DND-41 (cell line): ENCODE results near the gene CNST.

Experiments used
- ATAC-seq: fragments of 200-7000 bp; cut with Tn5 transposase; 3 replicates; pipeline ENCODE4 v1.9.1; 2021; ENCODE audit warnings: low read depth; ENCODE audit not compliant: insufficient read depth
- DNase-seq: peaks from one replicate; pipeline ENCODE4 v3.0.0-alpha.2; 2020
- H2AFZ ChIP-seq: 2 replicates; pipeline ENCODE4 v1.6.0; 2012; ENCODE audit warnings: low read depth, low read length
- H3K27ac ChIP-seq: 2 replicates; pipeline ENCODE4 v1.5.1; 2012; ENCODE audit warnings: low read length, inconsistent platforms
- H3K27me3 ChIP-seq: fragments of 200-600 bp; sonication (generic); 2 replicates; pipeline ENCODE4 v1.6.0; 2012; ENCODE audit warnings: low read length, mild to moderate bottlenecking, inconsistent platforms; ENCODE audit not compliant: insufficient read depth, poor library complexity
- H3K36me3 ChIP-seq: 2 replicates; pipeline ENCODE4 v1.5.1; 2012; ENCODE audit warnings: low read length, inconsistent platforms; ENCODE audit not compliant: insufficient read depth
- H3K4me1 ChIP-seq: 2 replicates; pipeline ENCODE4 v1.5.1; 2012; ENCODE audit warnings: mild to moderate bottlenecking, low read length; ENCODE audit not compliant: insufficient read depth
- H3K4me2 ChIP-seq: 2 replicates; pipeline ENCODE4 v1.6.0; 2012; ENCODE audit warnings: mild to moderate bottlenecking, moderate library complexity, low read length, inconsistent platforms; ENCODE audit not compliant: insufficient read depth
- H3K4me3 ChIP-seq, 2 experiments: fragments of 200-600 bp in 1 of 2; shearing (Covaris generic) in 1 of 2; 2 replicates each; pipeline ENCODE4 v1.5.1; 2012 to 2016; ENCODE audit warnings: inconsistent platforms in 2 of 2, low read length in 2 of 2, mild to moderate bottlenecking in 2 of 2, low read depth in 1 of 2, moderate library complexity in 1 of 2
- H3K79me2 ChIP-seq: 2 replicates; pipeline ENCODE4 v1.6.0; 2012; ENCODE audit warnings: low read length, inconsistent platforms; ENCODE audit not compliant: insufficient read depth
- H3K9ac ChIP-seq: 2 replicates; pipeline ENCODE4 v1.6.0; 2012; ENCODE audit warnings: low read depth, mild to moderate bottlenecking, inconsistent platforms, low read length, moderate library complexity
- H3K9me3 ChIP-seq: 2 replicates; pipeline ENCODE4 v1.5.1; 2012; ENCODE audit warnings: low read length, moderate library complexity, mild to moderate bottlenecking, inconsistent platforms; ENCODE audit not compliant: insufficient read depth, severe bottlenecking
- H4K20me1 ChIP-seq: 2 replicates; pipeline ENCODE4 v1.6.0; 2012; ENCODE audit warnings: low read length; ENCODE audit not compliant: insufficient read depth
- CTCF ChIP-seq: IDR thresholded peaks from 2 replicates; pipeline ENCODE4 v1.5.1; 2012; ENCODE audit warnings: borderline replicate concordance, low read length, moderate library complexity, mild to moderate bottlenecking; ENCODE audit not compliant: poor library complexity, severe bottlenecking; ENCODE audit errors: extremely low read depth
- EZH2 ChIP-seq: IDR thresholded peaks from 3 replicates; pipeline ENCODE4 v1.6.1; 2012; ENCODE audit warnings: borderline replicate concordance, low read depth, mild to moderate bottlenecking, moderate library complexity, low read length, inconsistent platforms; ENCODE audit not compliant: severe bottlenecking

Gene CNST

GRCh38 chr1:246677842-246678241 is 111.6 kb downstream of the CNST start:
- Histone ChIP-seq H3K27ac (no peak overlapping the region), H3K36me3 (no peaks in the 10 kb centered on the region), H2AFZ (no peak overlapping the region), H3K79me2 (no peaks in the 10 kb centered on the region), H3K9me3 (no peaks in the 10 kb centered on the region), H3K4me3 (no peak overlapping the region), H4K20me1 (no peaks in the 10 kb centered on the region), H3K4me2 (no peak overlapping the region), H3K27me3 (no peaks in the 10 kb centered on the region), H3K9ac (no peak overlapping the region), H3K4me1 (no peaks in the 10 kb centered on the region)
- no peak for DNase-seq
- no peak for ATAC-seq
- TF ChIP-seq EZH2 (no peak), CTCF (no peak)

- Histone ChIP-seq H3K4me3 (no peak overlapping the region), H3K27ac (no peak overlapping the region), H3K4me2 (no peak overlapping the region), H3K36me3 (no peaks in the 10 kb centered on the region), H3K4me1 (no peaks in the 10 kb centered on the region), H3K79me2 (no peaks in the 10 kb centered on the region), H2AFZ (no peak overlapping the region), H3K9ac (no peak overlapping the region), H3K27me3 (no peaks in the 10 kb centered on the region), H3K9me3 (no peaks in the 10 kb centered on the region), H4K20me1 (no peaks in the 10 kb centered on the region)
- ATAC-seq (no peak), DNase-seq (no peak)
- TF ChIP-seq EZH2 = no peak
- no peak for TF ChIP-seq CTCF
These were observed 112.8 kb downstream of the CNST start for GRCh38 chr1:246678816-246679793.

- Histone ChIP-seq H3K27me3 (no peaks in the 10 kb centered on the region), H3K79me2 (no peaks in the 10 kb centered on the region), H3K4me2 (no peak overlapping the region), H3K9ac (no peak overlapping the region), H2AFZ (no peak overlapping the region), H3K4me1 (no peaks in the 10 kb centered on the region), H4K20me1 (no peaks in the 10 kb centered on the region), H3K36me3 (no peaks in the 10 kb centered on the region), H3K27ac (no peak overlapping the region), H3K9me3 (no peaks in the 10 kb centered on the region), H3K4me3 (no peak overlapping the region)
- TF ChIP-seq EZH2 = no peak
- TF ChIP-seq CTCF = no peak
- DNase-seq (no peak), ATAC-seq (no peak)
These were observed 113.5 kb downstream of the CNST start for GRCh38 chr1:246679794-246680177.
